ENCODE data around the gene RASA2.
A peak's percentile ranks its signal among the peaks of the same experiment; 100 is the strongest.
"Not testable (repeated sequence)": the region's sequence is repeated elsewhere in the genome, so short reads cannot be mapped to it uniquely, and the experiment has no call there.

RASA2 gene

GRCh38 chr3:141498598-141499223, 11.9 kb downstream of the RASA2 start:
- peak; percentile 66 for DNase-seq

GRCh38 chr3:141499284-141499683, 12.5 kb downstream of the RASA2 start:
- DNase-seq, result no peak

- DNase-seq, result no peak
Observed at GRCh38 chr3:141499965-141500364, 13.1 kb downstream of the RASA2 start.

GRCh38 chr3:141500397-141500796, 13.6 kb downstream of the RASA2 start:
- DNase-seq, result no peak

- DNase-seq, result no peak
Observed at GRCh38 chr3:141505166-141505565, 18.3 kb downstream of the RASA2 start.

- no peak for DNase-seq
Observed at GRCh38 chr3:141506071-141506470, 19.2 kb downstream of the RASA2 start.

GRCh38 chr3:141507392-141508066, 20.7 kb downstream of the RASA2 start:
- no peak for DNase-seq

- DNase-seq, result no peak
Observed at GRCh38 chr3:141508067-141508436, 21.2 kb downstream of the RASA2 start.

- DNase-seq, result no peak
Observed at GRCh38 chr3:141511361-141511760, 24.5 kb downstream of the RASA2 start.

- DNase-seq, result no peak
Observed at GRCh38 chr3:141514382-141514781, 27.6 kb downstream of the RASA2 start.

GRCh38 chr3:141519587-141519986, 32.8 kb downstream of the RASA2 start:
- no peak for DNase-seq

- DNase-seq, result no peak
Observed at GRCh38 chr3:141521781-141522180, 35.0 kb downstream of the RASA2 start.

- no peak for DNase-seq
Observed at GRCh38 chr3:141523615-141524375, 37.0 kb downstream of the RASA2 start.

GRCh38 chr3:141524988-141525387, 38.2 kb downstream of the RASA2 start:
- no peak for DNase-seq

- DNase-seq, result no peak
Observed at GRCh38 chr3:141525814-141526213, 39.0 kb downstream of the RASA2 start.

GRCh38 chr3:141526709-141527108, 39.9 kb downstream of the RASA2 start:
- no peak for DNase-seq

GRCh38 chr3:141528800-141529199, 42.0 kb downstream of the RASA2 start:
- no peak for DNase-seq

GRCh38 chr3:141529256-141529655, 42.4 kb downstream of the RASA2 start:
- DNase-seq, result no peak

GRCh38 chr3:141529717-141530414, 43.0 kb downstream of the RASA2 start:
- DNase-seq, result no peak

- DNase-seq, result no peak
Observed at GRCh38 chr3:141530415-141530768, 43.6 kb downstream of the RASA2 start.

- DNase-seq, result no peak
Observed at GRCh38 chr3:141532609-141533008, 45.8 kb downstream of the RASA2 start.

- DNase-seq, result not testable (repeated sequence)
Observed at GRCh38 chr3:141536017-141536416, 49.2 kb downstream of the RASA2 start.

- no peak for DNase-seq
Observed at GRCh38 chr3:141537856-141538255, 51.0 kb downstream of the RASA2 start.
